HCT116 (cell line): Measurements from ENCODE around the gene IFNL2. TPM values are rescaled to one million over a fixed set of nuclear protein-coding genes. Genes with fewer than 3 reads are reported as not detected.

Source experiments
- ATAC-seq: fragments of 200-7000 bp; cut with Tn5 transposase; 2 replicates; pipeline ENCODE4 v1.9.1; 2020; ENCODE audit warnings: mild to moderate bottlenecking, moderate library complexity
- BruUV-seq: library from RNA; stranded (reverse); fragments of 400-500 nt; replicated peaks from 2 replicates; lab custom pipeline; 2021; lab: Mats Ljungman, UMichigan
- CTCF ChIA-PET: fragments of 300-600 bp; sonication (Branson Sonifier 250); formaldehyde crosslinking; loops from one replicate; lab custom pipeline; 2021; ENCODE audit warnings: antibody characterized with exemption; lab: Charles Lee
- POLR2A ChIA-PET: fragments of 300-600, 350-600 bp; sonication (Branson Sonifier 250); formaldehyde crosslinking; loops from one replicate; lab custom pipeline; 2021; ENCODE audit warnings: antibody characterized with exemption; lab: Charles Lee
- RAD21 ChIA-PET, 2 experiments: fragments of 300-600 bp; sonication (Branson Sonifier 250); formaldehyde crosslinking; loops; one replicate each; lab custom pipeline; 2023; ENCODE audit warnings: low total read pairs in 2 of 2; ENCODE audit not compliant: uncharacterized antibody in 2 of 2, unreplicated experiment in 2 of 2, low non-redundant PET in 1 of 2; lab: Charles Lee
- DNase-seq: peaks from one replicate; pipeline ENCODE4 v3.0.0-alpha.2; 2010; ENCODE audit warnings: low read depth, low spot score
- H2AFZ ChIP-seq: fragments of 200-600 bp; shearing (Covaris generic), sonication (generic); 2 replicates; pipeline ENCODE4 v1.6.1; 2017; ENCODE audit warnings: low read depth, mixed run types, mixed read lengths, antibody characterized with exemption, low read length; ENCODE audit not compliant: poor library complexity, severe bottlenecking
- H3K27ac ChIP-seq: 2 replicates; pipeline ENCODE4 v1.5.1; 2012; ENCODE audit warnings: low read depth, low read length
- H3K27me3 ChIP-seq: fragments of 200-600 bp; sonication (generic); 2 replicates; pipeline ENCODE4 v1.6.1; 2016; ENCODE audit warnings: mixed run types, low read length, mixed read lengths; ENCODE audit not compliant: insufficient read depth
- H3K36me3 ChIP-seq, 2 experiments: fragments of 200-500 bp in 1 of 2; fragments of 200-600 bp in 1 of 2; sonication (Bioruptor generic) in 1 of 2; sonication (generic) in 1 of 2; 2 replicates each; pipeline versions ENCODE4 v1.5.1 to v1.6.1; 2014 to 2016; ENCODE audit warnings: low read length in 2 of 2, inconsistent platforms in 1 of 2, mixed read lengths in 1 of 2, mixed run types in 1 of 2; ENCODE audit not compliant: insufficient read depth in 2 of 2, control insufficient read depth in 1 of 2
- H3K4me1 ChIP-seq, 2 experiments: fragments of 200-600 bp in 1 of 2; sonication (generic) in 1 of 2; 2 replicates each; pipeline versions ENCODE4 v1.5.1 to v1.6.1; 2012 to 2017; ENCODE audit warnings: low read length in 2 of 2, inconsistent platforms in 1 of 2, mild to moderate bottlenecking in 1 of 2, mixed read lengths in 1 of 2, mixed run types in 1 of 2, moderate library complexity in 1 of 2; ENCODE audit not compliant: insufficient read depth in 2 of 2, control insufficient read depth in 1 of 2
- H3K4me2 ChIP-seq: fragments of 200-600 bp; sonication (generic); 2 replicates; pipeline ENCODE4 v1.6.1; 2017; ENCODE audit warnings: mixed run types, low read length, mixed read lengths
- H3K4me3 ChIP-seq, 2 experiments: fragments of 200-600 bp in 1 of 2; sonication (generic) in 1 of 2; replicated peaks in 1 of 2; 2 replicates each; pipeline ENCODE4 v1.5.1; 2011 to 2016; ENCODE audit warnings: low read length in 2 of 2, control low read depth in 1 of 2, low read depth in 1 of 2, mild to moderate bottlenecking in 1 of 2, mixed read lengths in 1 of 2, mixed run types in 1 of 2
- H3K79me2 ChIP-seq: fragments of 200-600 bp; sonication (generic); 2 replicates; pipeline ENCODE4 v1.6.1; 2017; ENCODE audit warnings: mild to moderate bottlenecking, mixed run types, low read length, moderate library complexity, mixed read lengths; ENCODE audit not compliant: insufficient read depth
- H3K9ac ChIP-seq: fragments of 200-600 bp; sonication (generic); 2 replicates; pipeline ENCODE4 v1.6.1; 2016; ENCODE audit warnings: low read length, mixed read lengths
- H3K9me2 ChIP-seq: fragments of 200-600 bp; sonication (generic), shearing (Covaris generic); 2 replicates; pipeline ENCODE4 v1.6.1; 2017; ENCODE audit warnings: mixed run types, mild to moderate bottlenecking, moderate library complexity; ENCODE audit not compliant: insufficient read depth
- H3K9me3 ChIP-seq, 2 experiments: fragments of 200-500 bp in 1 of 2; fragments of 200-600 bp in 1 of 2; sonication (Bioruptor generic) in 1 of 2; sonication (generic) in 1 of 2; 2 replicates each; pipeline ENCODE4 v1.6.1; 2014 to 2017; ENCODE audit warnings: low read length in 2 of 2, mixed read lengths in 2 of 2, inconsistent platforms in 1 of 2, low read depth in 1 of 2, mild to moderate bottlenecking in 1 of 2, mixed run types in 1 of 2, moderate library complexity in 1 of 2; ENCODE audit not compliant: control insufficient read depth in 1 of 2, insufficient read depth in 1 of 2
- H4K20me1 ChIP-seq: fragments of 200-600 bp; sonication (generic), shearing (Covaris generic); 2 replicates; pipeline ENCODE4 v1.6.1; 2017; ENCODE audit warnings: mixed run types, mild to moderate bottlenecking, moderate library complexity; ENCODE audit not compliant: insufficient read depth
- ATF3 ChIP-seq: IDR thresholded peaks from 2 replicates; pipeline ENCODE4 v1.6.1; 2012
- RAD21 ChIP-seq: IDR thresholded peaks from 2 replicates; pipeline ENCODE4 v1.6.1; 2012; ENCODE audit warnings: low read depth, mild to moderate bottlenecking
- SIN3A ChIP-seq: IDR thresholded peaks from 2 replicates; pipeline ENCODE4 v1.6.1; 2012; ENCODE audit warnings: low read depth
- YY1 ChIP-seq: IDR thresholded peaks from 2 replicates; pipeline ENCODE4 v1.6.1; 2011; ENCODE audit warnings: low read length, low read depth, moderate library complexity, mild to moderate bottlenecking; ENCODE audit not compliant: insufficient replicate concordance; ENCODE audit errors: extremely low read depth
- intact Hi-C: fragments of 100-400 bp; cut with micrococcal nuclease; formaldehyde crosslinking; loops from 2 replicates; pipeline ENCODE4 v1.10.0; 2022
- total RNA-seq: library from RNA; stranded (reverse); gene quantifications from one replicate; pipeline ENCODE4 v1.2.1, GENCODE V29; 2021; ENCODE audit not compliant: unreplicated experiment
- TF ChIP-seq, protein P1 (sequence below), 3 experiments: fragments of 200-600 bp in 1 of 3; sonication (generic) in 1 of 3; IDR thresholded peaks in 2 of 3; conservative IDR thresholded peaks in 1 of 3; 2 replicates each; pipeline ENCODE4 v1.5.1; 2012 to 2017; ENCODE audit warnings: low read depth in 2 of 3, low read length in 2 of 3, antibody characterized with exemption in 1 of 3, borderline replicate concordance in 1 of 3, control low read depth in 1 of 3, mild to moderate bottlenecking in 1 of 3, mixed read lengths in 1 of 3, mixed run types in 1 of 3, moderate library complexity in 1 of 3; ENCODE audit not compliant: insufficient read depth in 1 of 3
- TF ChIP-seq, protein P2 (sequence below): IDR thresholded peaks from 2 replicates; pipeline ENCODE4 v1.6.1; 2012

Gene IFNL2
- total RNA-seq, 1 experiment from 2014 or later = not detected

DNA sequence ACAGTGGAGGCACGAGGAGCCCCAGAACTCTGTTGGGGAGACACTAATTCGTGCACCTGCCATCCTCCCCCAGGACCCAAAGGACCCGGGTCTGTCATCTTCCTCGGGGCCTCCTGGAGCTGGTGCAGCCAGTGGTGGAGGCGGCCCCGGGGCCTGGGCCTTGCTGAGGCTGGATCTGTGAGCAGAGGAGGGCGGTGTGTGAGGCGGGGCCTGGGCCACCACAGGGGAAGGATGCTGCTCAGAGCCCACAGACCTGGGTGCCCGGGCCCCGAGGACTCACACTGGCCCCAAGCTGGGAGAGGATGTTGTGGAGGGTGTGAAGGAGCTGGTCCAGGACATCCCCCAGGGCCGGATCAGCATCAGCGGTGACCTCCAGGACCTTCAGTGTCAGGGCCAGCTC is 31.7 kb upstream of the IFNL2 start (continued):
- TF ChIP-seq ATF3 (no peak), SIN3A (no peak), RAD21 (no peak)
- TF ChIP-seq, protein P1, sequence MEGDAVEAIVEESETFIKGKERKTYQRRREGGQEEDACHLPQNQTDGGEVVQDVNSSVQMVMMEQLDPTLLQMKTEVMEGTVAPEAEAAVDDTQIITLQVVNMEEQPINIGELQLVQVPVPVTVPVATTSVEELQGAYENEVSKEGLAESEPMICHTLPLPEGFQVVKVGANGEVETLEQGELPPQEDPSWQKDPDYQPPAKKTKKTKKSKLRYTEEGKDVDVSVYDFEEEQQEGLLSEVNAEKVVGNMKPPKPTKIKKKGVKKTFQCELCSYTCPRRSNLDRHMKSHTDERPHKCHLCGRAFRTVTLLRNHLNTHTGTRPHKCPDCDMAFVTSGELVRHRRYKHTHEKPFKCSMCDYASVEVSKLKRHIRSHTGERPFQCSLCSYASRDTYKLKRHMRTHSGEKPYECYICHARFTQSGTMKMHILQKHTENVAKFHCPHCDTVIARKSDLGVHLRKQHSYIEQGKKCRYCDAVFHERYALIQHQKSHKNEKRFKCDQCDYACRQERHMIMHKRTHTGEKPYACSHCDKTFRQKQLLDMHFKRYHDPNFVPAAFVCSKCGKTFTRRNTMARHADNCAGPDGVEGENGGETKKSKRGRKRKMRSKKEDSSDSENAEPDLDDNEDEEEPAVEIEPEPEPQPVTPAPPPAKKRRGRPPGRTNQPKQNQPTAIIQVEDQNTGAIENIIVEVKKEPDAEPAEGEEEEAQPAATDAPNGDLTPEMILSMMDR (IDR thresholded peaks at IDR 0.05 in 2 of 3, conservative IDR thresholded peaks at IDR 0.05 in 1 of 3; ENCODE audit: borderline replicate concordance in 1 of 3, insufficient read depth in 1 of 3, low read depth in 2 of 3, low read length in 2 of 3) = no peak

- no peak for TF ChIP-seq YY1
- TF ChIP-seq, protein P2, sequence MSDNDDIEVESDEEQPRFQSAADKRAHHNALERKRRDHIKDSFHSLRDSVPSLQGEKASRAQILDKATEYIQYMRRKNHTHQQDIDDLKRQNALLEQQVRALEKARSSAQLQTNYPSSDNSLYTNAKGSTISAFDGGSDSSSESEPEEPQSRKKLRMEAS = peak; percentile 80
- Histone ChIP-seq H3K4me1 (peaks cover 9 to 11% of the 10 kb centered on the region in 2 experiments; a peak in 3 of 4 replicates), H3K27me3 (no peaks in the 10 kb centered on the region), H3K9me3 (no peaks in the 10 kb centered on the region), H4K20me1 (no peaks in the 10 kb centered on the region), H3K4me2 (peak overlapping the region; percentile 61), H3K36me3 (no peaks in the 10 kb centered on the region), H3K9ac (0 out of 2 replicates have a peak overlapping the region, but pooled peaks have one; percentile 18), H3K27ac (no peak overlapping the region; the same call in 1 of the 2 replicates), H3K79me2 (no peaks in the 10 kb centered on the region), H2AFZ (peak overlapping the region; percentile 89), H3K4me3 (no peak overlapping the region), H3K9me2 (no peaks in the 10 kb centered on the region)
- intact Hi-C loops = no loop called here
- POLR2A ChIA-PET = interaction anchor here (0.9 kb wide), 1 partner anchor 609 kb away, joined by 3 read pairs; the partner anchor contains the start of gene FBL
- CTCF ChIA-PET = interaction anchor here (0.7 to 1.0 kb wide), 2 partner anchors 14 to 261 kb away, joined by 3 read pairs; no protein-coding TSS in a partner anchor
- RAD21 ChIA-PET = no interaction called here
- no TSS peak for BruUV-seq
- DNase-seq (peak; percentile 3), ATAC-seq (peak; percentile 93)
These were observed 30.7 kb upstream of the IFNL2 start for GRCh38 chr19:39237200-39238184.
